Measurements from ENCODE around the gene TBC1D22A.

Gene TBC1D22A

GRCh38 chr22:47051441-47052071 is 289.1 kb downstream of the TBC1D22A start:
- DNase-seq, result peak in 1 of 2 experiments; percentile 15

GRCh38 chr22:47052236-47053012 is 290.0 kb downstream of the TBC1D22A start:
- no peak for DNase-seq

- no peak for DNase-seq
Observed at GRCh38 chr22:47053013-47053725, 290.7 kb downstream of the TBC1D22A start.

GRCh38 chr22:47053726-47054141 is 291.3 kb downstream of the TBC1D22A start:
- DNase-seq, result no peak

- no peak for DNase-seq
Observed at GRCh38 chr22:47054231-47055072, 292.0 kb downstream of the TBC1D22A start.

GRCh38 chr22:47055073-47055355 is 292.6 kb downstream of the TBC1D22A start:
- DNase-seq, result no peak

GRCh38 chr22:47055461-47055860 is 293.0 kb downstream of the TBC1D22A start:
- DNase-seq, result no peak

GRCh38 chr22:47055921-47056320 is 293.5 kb downstream of the TBC1D22A start:
- DNase-seq, result no peak

GRCh38 chr22:47056361-47056760 is 293.9 kb downstream of the TBC1D22A start:
- no peak for DNase-seq

- DNase-seq, result no peak
Observed at GRCh38 chr22:47056776-47057470, 294.5 kb downstream of the TBC1D22A start.

- DNase-seq, result no peak
Observed at GRCh38 chr22:47057916-47058585, 295.6 kb downstream of the TBC1D22A start.

GRCh38 chr22:47059076-47059475 is 296.6 kb downstream of the TBC1D22A start:
- no peak for DNase-seq

GRCh38 chr22:47059701-47060161 is 297.3 kb downstream of the TBC1D22A start:
- DNase-seq, result peak; percentile 58 to 88

- no peak for DNase-seq
Observed at GRCh38 chr22:47060718-47061117, 298.3 kb downstream of the TBC1D22A start.

GRCh38 chr22:47061226-47061625 is 298.8 kb downstream of the TBC1D22A start:
- no peak for DNase-seq

GRCh38 chr22:47062126-47062525 is 299.7 kb downstream of the TBC1D22A start:
- DNase-seq, result no peak

- no peak for DNase-seq
Observed at GRCh38 chr22:47063071-47063509, 300.6 kb downstream of the TBC1D22A start.

- no peak for DNase-seq
Observed at GRCh38 chr22:47063606-47064005, 301.2 kb downstream of the TBC1D22A start.

- no peak for DNase-seq
Observed at GRCh38 chr22:47064016-47064415, 301.6 kb downstream of the TBC1D22A start.

- no peak for DNase-seq
Observed at GRCh38 chr22:47064416-47064815, 302.0 kb downstream of the TBC1D22A start.

- DNase-seq, result no peak
Observed at GRCh38 chr22:47065756-47066615, 303.5 kb downstream of the TBC1D22A start.
